ENCODE data around the gene FKBP1B. TPM values are rescaled to one million over a fixed set of nuclear protein-coding genes. Genes with fewer than 3 reads are reported as not detected.

FKBP1B gene
- total and polyA plus RNA-seq, 4 donors = 10.5 to 19.0 (median 13.3) TPM

GRCh38 chr2:24048769-24049484 is 614 bp upstream of the FKBP1B start:
- WGBS, 2 donors = 22 to 25% methylated on average over 23 of the region's 23 CpGs
- no peak for TF ChIP-seq CTCF (IDR thresholded peaks at IDR 0.05; ENCODE audit: control extremely low read depth, extremely low read depth)
- no peaks in the 10 kb centered on the region for H3K9me3 ChIP-seq (ENCODE audit: control insufficient read depth in 4 of 4, insufficient read depth in 3 of 4, low read length in 3 of 4)
- peaks cover 0 to 22% (median 2%) of the 10 kb centered on the region in 5 donors for H3K4me1 ChIP-seq (ENCODE audit: control insufficient read depth in 5 of 5, insufficient read depth in 5 of 5, low read length in 5 of 5)
- no peak overlapping the region for H3K9ac ChIP-seq (ENCODE audit: insufficient read depth in 1 of 2, low read length in 2 of 2)
- H3K36me3 ChIP-seq (ENCODE audit: control insufficient read depth in 4 of 4, insufficient read depth in 4 of 4, low read length in 4 of 4) = no peaks in the 10 kb centered on the region
- no peak overlapping the region for H3K27ac ChIP-seq (ENCODE audit: low read depth in 1 of 2, low read length in 1 of 2)
- H3K27me3 ChIP-seq (ENCODE audit: control insufficient read depth in 3 of 3, insufficient read depth in 3 of 3, low read length in 2 of 3) = no peaks in the 10 kb centered on the region
- DNase-seq = peak in 1 of 3 donors; percentile 5
- peak overlapping the region; percentile 73 for H3K4me3 ChIP-seq
- ATAC-seq (ENCODE audit: insufficient read depth, low FRiP score) = no peak

GRCh38 chr2:24050041-24050979 is 769 bp downstream of the FKBP1B start:
- DNase-seq = peak; percentile 46 to 61 (median 61)
- TF ChIP-seq CTCF (IDR thresholded peaks at IDR 0.05; ENCODE audit: control extremely low read depth, extremely low read depth) = no peak
- 5 to 15% methylated on average over 24 to 47 of the region's 47 CpGs for WGBS, 2 donors
- no peak overlapping the region for H3K9ac ChIP-seq (ENCODE audit: insufficient read depth in 1 of 2, low read length in 2 of 2)
- H3K36me3 ChIP-seq (ENCODE audit: control insufficient read depth in 4 of 4, insufficient read depth in 4 of 4, low read length in 4 of 4) = no peaks in the 10 kb centered on the region
- no peaks in the 10 kb centered on the region for H3K27me3 ChIP-seq (ENCODE audit: control insufficient read depth in 3 of 3, insufficient read depth in 3 of 3, low read length in 2 of 3)
- no peak for ATAC-seq (ENCODE audit: insufficient read depth, low FRiP score)
- peak overlapping the region in 1 of 2 donors; percentile 54 for H3K27ac ChIP-seq (ENCODE audit: low read depth in 1 of 2, low read length in 1 of 2)
- H3K4me3 ChIP-seq = peak overlapping the region; percentile 73
- peaks cover 0 to 22% (median 2%) of the 10 kb centered on the region in 5 donors for H3K4me1 ChIP-seq (ENCODE audit: control insufficient read depth in 5 of 5, insufficient read depth in 5 of 5, low read length in 5 of 5)
- H3K9me3 ChIP-seq (ENCODE audit: control insufficient read depth in 4 of 4, insufficient read depth in 3 of 4, low read length in 3 of 4) = no peaks in the 10 kb centered on the region

GRCh38 chr2:24051833-24052232 is 2.3 kb downstream of the FKBP1B start:
- no peak for TF ChIP-seq CTCF (IDR thresholded peaks at IDR 0.05; ENCODE audit: control extremely low read depth, extremely low read depth)
- Histone ChIP-seq H3K4me1 (ENCODE audit: control insufficient read depth in 5 of 5, insufficient read depth in 5 of 5, low read length in 5 of 5) (peaks cover 0 to 17% (median 2%) of the 10 kb centered on the region in 5 donors), H3K36me3 (ENCODE audit: control insufficient read depth in 4 of 4, insufficient read depth in 4 of 4, low read length in 4 of 4) (no peaks in the 10 kb centered on the region), H3K9ac (ENCODE audit: insufficient read depth in 1 of 2, low read length in 2 of 2) (no peak overlapping the region), H3K27ac (ENCODE audit: low read depth in 1 of 2, low read length in 1 of 2) (no peak overlapping the region), H3K4me3 (no peak overlapping the region), H3K9me3 (ENCODE audit: control insufficient read depth in 4 of 4, insufficient read depth in 3 of 4, low read length in 3 of 4) (peaks cover 0 to 2% (median 0%) of the 10 kb centered on the region in 4 donors), H3K27me3 (ENCODE audit: control insufficient read depth in 3 of 3, insufficient read depth in 3 of 3, low read length in 2 of 3) (no peaks in the 10 kb centered on the region)
- no peak for ATAC-seq (ENCODE audit: insufficient read depth, low FRiP score)
- WGBS, 2 donors = 71 to 87% methylated on average over 8 of the region's 8 CpGs
- DNase-seq = no peak

All from lung (tissue), 12 donors.